Thoracic aorta (tissue), 2 donors: ENCODE data around the gene ARHGAP5. TPM values are rescaled to one million over a fixed set of nuclear protein-coding genes. Genes with fewer than 3 reads are reported as not detected.

Source experiments
- ATAC-seq: fragments of 150-250 bp; one replicate; pipeline ENCODE4 v1.8.0; 2017; ENCODE audit warnings: low read depth; ENCODE audit not compliant: insufficient number of reproducible peaks, low FRiP score
- DNase-seq: peaks from one replicate; pipeline ENCODE4 v3.0.0-alpha.2; 2020; ENCODE audit warnings: low spot score
- H3K27ac ChIP-seq, 2 donors: fragments of 200-600 bp; sonication (generic); 1 replicate in 1 of 2; 2 replicates in 1 of 2; pipeline ENCODE4 v1.5.1; 2016; ENCODE audit warnings: mild to moderate bottlenecking in 2 of 2, moderate library complexity in 2 of 2
- H3K27me3 ChIP-seq: fragments of 200-600 bp; sonication (generic); replicated peaks from 2 replicates; pipeline ENCODE4 v1.6.0; 2016; ENCODE audit warnings: mild to moderate bottlenecking; ENCODE audit not compliant: insufficient read depth
- H3K36me3 ChIP-seq: fragments of 200-600 bp; sonication (generic); one replicate; pipeline ENCODE4 v1.5.1; 2016
- H3K4me1 ChIP-seq, 2 donors: fragments of 200-600 bp; sonication (generic); 1 replicate in 1 of 2; 2 replicates in 1 of 2; pipeline versions ENCODE4 v1.5.1 to v1.6.0; 2016; ENCODE audit warnings: low read depth in 2 of 2, mild to moderate bottlenecking in 1 of 2; ENCODE audit not compliant: control insufficient read depth in 1 of 2
- H3K4me3 ChIP-seq: fragments of 200-600 bp; sonication (generic); 2 replicates; pipeline ENCODE4 v1.5.1; 2016; ENCODE audit warnings: mild to moderate bottlenecking
- H3K9me3 ChIP-seq: fragments of 200-600 bp; sonication (generic); 2 replicates; pipeline ENCODE4 v1.5.1; 2016
- total RNA-seq, 2 donors: library from RNA; depleted of rRNA; stranded (reverse); fragments of >200 nt; gene quantifications; one replicate each; pipeline versions ENCODE4 v1.1.0 to v1.2.3, GENCODE V29; 2016
- TF ChIP-seq, protein P1 (sequence below): fragments of 200-600 bp; sonication (generic); IDR thresholded peaks from one replicate; pipeline ENCODE4 v1.5.1; 2019; ENCODE audit warnings: antibody characterized with exemption

The ARHGAP5 gene
- total RNA-seq, 2 donors from 2014 or later = 77.7 to 93.3 TPM

DNA sequence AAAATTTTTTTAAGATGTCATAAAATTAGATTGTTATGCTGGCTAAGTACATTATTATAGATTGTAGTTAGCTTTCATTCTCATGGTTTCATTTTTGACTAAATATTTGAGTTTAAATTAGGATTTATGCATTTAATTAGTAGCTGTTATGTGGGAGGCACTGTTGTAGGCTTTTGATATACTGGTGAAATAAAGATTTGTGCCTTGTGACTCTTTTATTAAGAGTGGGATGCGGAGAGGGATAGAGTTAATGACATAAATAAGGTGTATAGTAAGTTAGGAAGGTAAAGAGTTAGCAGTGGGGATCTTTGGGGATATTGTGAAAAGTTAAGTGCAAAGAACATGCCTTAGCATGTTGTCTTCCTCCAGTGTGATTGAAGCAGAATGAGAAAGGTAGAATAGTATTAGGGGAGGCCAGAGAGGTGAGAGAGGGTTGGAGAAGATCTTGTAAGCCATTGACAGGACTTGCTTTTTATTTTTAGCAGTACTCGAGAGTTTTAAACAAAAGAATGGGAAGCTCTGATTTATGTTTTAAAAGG, 8.8 kb downstream of the ARHGAP5 start:
- H3K4me3 ChIP-seq = no peak overlapping the region
- peaks cover 5 to 23% of the 10 kb centered on the region in 2 donors for H3K4me1 ChIP-seq
- H3K27ac ChIP-seq = no peak overlapping the region
- DNase-seq (no peak), ATAC-seq (no peak)
- H3K36me3 ChIP-seq = peaks cover 1% of the 10 kb centered on the region
- H3K27me3 ChIP-seq = no peaks in the 10 kb centered on the region
- TF ChIP-seq, protein P1, sequence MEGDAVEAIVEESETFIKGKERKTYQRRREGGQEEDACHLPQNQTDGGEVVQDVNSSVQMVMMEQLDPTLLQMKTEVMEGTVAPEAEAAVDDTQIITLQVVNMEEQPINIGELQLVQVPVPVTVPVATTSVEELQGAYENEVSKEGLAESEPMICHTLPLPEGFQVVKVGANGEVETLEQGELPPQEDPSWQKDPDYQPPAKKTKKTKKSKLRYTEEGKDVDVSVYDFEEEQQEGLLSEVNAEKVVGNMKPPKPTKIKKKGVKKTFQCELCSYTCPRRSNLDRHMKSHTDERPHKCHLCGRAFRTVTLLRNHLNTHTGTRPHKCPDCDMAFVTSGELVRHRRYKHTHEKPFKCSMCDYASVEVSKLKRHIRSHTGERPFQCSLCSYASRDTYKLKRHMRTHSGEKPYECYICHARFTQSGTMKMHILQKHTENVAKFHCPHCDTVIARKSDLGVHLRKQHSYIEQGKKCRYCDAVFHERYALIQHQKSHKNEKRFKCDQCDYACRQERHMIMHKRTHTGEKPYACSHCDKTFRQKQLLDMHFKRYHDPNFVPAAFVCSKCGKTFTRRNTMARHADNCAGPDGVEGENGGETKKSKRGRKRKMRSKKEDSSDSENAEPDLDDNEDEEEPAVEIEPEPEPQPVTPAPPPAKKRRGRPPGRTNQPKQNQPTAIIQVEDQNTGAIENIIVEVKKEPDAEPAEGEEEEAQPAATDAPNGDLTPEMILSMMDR = no peak
- no peaks in the 10 kb centered on the region for H3K9me3 ChIP-seq

DNA sequence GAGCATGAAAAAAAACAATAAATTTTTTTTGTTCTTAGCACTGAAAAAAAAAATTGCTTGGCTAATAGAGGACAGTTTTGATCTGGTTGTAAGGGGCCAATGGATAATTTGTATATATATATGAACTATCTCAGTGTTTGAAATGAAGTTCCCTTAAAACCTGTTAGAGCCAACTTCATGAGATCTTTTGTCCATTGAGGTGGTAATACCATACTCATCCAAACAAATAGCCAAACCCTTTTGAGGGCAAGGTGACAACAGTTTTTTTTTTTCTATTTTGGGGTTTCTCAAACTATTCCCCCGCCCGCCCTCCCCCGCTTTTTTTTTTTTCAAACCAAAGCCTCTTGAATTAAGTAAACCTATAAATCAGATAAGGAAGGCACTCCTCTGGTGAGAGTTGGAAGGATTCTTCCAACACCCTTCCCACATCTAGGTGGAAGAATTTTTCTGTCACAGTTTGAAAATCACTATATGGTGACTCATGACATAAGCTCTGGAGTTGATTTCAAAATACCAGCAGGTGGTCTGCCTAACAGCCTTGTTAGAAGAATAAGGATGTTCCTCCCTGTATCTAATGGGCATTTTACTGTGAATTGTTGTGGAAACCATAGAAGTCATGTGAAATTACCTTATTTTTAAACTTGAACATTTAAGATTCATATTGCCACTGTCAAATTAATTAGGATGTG, 10.2 kb downstream of the ARHGAP5 start:
- peaks cover 9% of the 10 kb centered on the region for H3K36me3 ChIP-seq
- DNase-seq (no peak), ATAC-seq (no peak)
- no peak overlapping the region for H3K4me3 ChIP-seq
- no peaks in the 10 kb centered on the region for H3K27me3 ChIP-seq
- TF ChIP-seq, protein P1 = no peak
- H3K27ac ChIP-seq = no peak overlapping the region
- no peaks in the 10 kb centered on the region for H3K9me3 ChIP-seq
- peaks cover 5 to 11% of the 10 kb centered on the region in 2 donors for H3K4me1 ChIP-seq

DNA sequence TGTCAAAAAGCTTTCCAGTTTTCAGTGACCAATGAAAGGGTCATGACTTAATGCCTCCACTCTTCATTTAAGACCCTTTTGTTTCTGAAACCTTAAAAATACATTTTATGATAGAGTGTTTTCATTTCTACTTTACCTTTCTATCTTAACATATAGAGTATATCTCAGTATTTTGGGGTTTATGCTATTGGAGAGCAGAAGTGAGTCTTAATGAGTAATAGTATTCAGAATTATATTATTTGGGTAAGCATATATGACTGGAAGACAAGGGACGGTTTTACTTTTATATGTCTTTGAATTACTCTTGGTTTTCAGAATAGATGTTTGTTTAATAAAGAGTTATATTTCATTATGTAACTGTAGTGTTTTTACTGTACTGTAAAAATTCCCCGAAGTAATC, 10.8 kb downstream of the ARHGAP5 start:
- no peak for DNase-seq
- Histone ChIP-seq H3K4me1 (peaks cover 5 to 6% of the 10 kb centered on the region in 2 donors), H3K27ac (no peak overlapping the region), H3K9me3 (no peaks in the 10 kb centered on the region), H3K4me3 (no peak overlapping the region), H3K36me3 (peaks cover 15% of the 10 kb centered on the region), H3K27me3 (no peaks in the 10 kb centered on the region)
- TF ChIP-seq, protein P1 = no peak
- ATAC-seq = no peak

DNA sequence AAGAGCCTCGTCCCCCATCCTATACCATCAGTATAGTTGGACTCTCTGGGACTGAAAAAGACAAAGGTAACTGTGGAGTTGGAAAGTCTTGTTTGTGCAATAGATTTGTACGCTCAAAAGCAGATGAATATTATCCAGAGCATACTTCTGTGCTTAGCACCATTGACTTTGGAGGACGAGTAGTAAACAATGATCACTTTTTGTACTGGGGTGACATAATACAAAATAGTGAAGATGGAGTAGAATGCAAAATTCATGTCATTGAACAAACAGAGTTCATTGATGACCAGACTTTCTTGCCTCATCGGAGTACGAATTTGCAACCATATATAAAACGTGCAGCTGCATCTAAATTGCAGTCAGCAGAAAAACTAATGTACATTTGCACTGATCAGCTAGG, 13.6 kb downstream of the ARHGAP5 start:
- Histone ChIP-seq H3K27ac (no peak overlapping the region), H3K36me3 (peaks cover 16% of the 10 kb centered on the region), H3K4me3 (no peak overlapping the region), H3K27me3 (no peaks in the 10 kb centered on the region), H3K4me1 (peaks cover 0 to 5% of the 10 kb centered on the region in 2 donors), H3K9me3 (no peaks in the 10 kb centered on the region)
- no peak for DNase-seq
- TF ChIP-seq, protein P1 = no peak
- ATAC-seq = no peak

DNA sequence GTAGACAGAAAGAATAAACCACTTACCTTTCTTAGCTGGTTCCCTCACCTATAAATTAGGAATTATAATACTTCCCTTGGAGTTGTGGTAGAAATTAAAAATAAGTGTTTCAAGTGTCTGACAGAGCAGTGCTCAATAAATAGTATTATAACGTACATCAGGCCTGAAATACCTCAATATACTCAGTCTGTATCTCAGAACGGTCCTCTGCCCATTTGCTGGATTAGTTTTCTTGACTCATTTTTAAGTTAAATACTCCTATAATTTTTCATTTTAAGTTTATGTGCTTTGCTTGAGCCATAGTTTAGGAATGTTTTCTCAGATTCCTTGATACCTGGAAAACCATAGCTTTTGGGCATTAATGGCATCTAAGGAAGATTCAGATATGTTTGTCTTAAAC, 22.4 kb downstream of the ARHGAP5 start:
- H3K4me3 ChIP-seq = no peak overlapping the region

More for the DNA sequence above, 22.4 kb downstream of the ARHGAP5 start:
- peaks cover 3 to 12% of the 10 kb centered on the region in 2 donors for H3K4me1 ChIP-seq
- ATAC-seq (no peak), DNase-seq (no peak)
- no peak overlapping the region for H3K27ac ChIP-seq
- H3K36me3 ChIP-seq = no peaks in the 10 kb centered on the region
- no peaks in the 10 kb centered on the region for H3K27me3 ChIP-seq
- no peaks in the 10 kb centered on the region for H3K9me3 ChIP-seq
- TF ChIP-seq, protein P1 = no peak
